ENCODE results near the gene PLA2G12A. TPM values are rescaled to one million over a fixed set of nuclear protein-coding genes. Genes with fewer than 3 reads are reported as not detected.
"Not testable (repeated sequence)": the region's sequence is repeated elsewhere in the genome, so short reads cannot be mapped to it uniquely, and the experiment has no call there.

Gene PLA2G12A
- total RNA-seq, 2 experiments from 2014 or later, result 14.4 to 14.6 TPM

GRCh38 chr4:109683621-109684253 lies 46.1 kb downstream of the PLA2G12A start:
- H3K4me3 Mint-ChIP-seq, result no peak overlapping the region
- peak; percentile 20 for ATAC-seq

GRCh38 chr4:109682875-109683274 lies 47.0 kb downstream of the PLA2G12A start:
- ATAC-seq (peak; percentile 57), DNase-seq (no peak)
- H3K9me3 Mint-ChIP-seq (ENCODE audit: low read depth), result no peaks in the 10 kb centered on the region
- H3K27ac Mint-ChIP-seq, result no peak overlapping the region
- H3K36me3 Mint-ChIP-seq, result peaks cover 51% of the 10 kb centered on the region
- H3K4me1 Mint-ChIP-seq, result peaks cover 37% of the 10 kb centered on the region
- H3K4me3 Mint-ChIP-seq, result no peak overlapping the region
- H3K27me3 Mint-ChIP-seq, result no peaks in the 10 kb centered on the region
- CTCF ChIA-PET, result no interaction called here

More at GRCh38 chr4:109683621-109684253, 46.1 kb downstream of the PLA2G12A start:
- Mint-ChIP-seq H3K9me3 (ENCODE audit: low read depth) (no peaks in the 10 kb centered on the region), H3K27me3 (no peaks in the 10 kb centered on the region), H3K27ac (no peak overlapping the region), H3K36me3 (peaks cover 54% of the 10 kb centered on the region), H3K4me1 (peaks cover 37% of the 10 kb centered on the region)
- CTCF ChIA-PET, result no interaction called here
- DNase-seq, result no peak

- H3K4me3 Mint-ChIP-seq; H3K27me3 Mint-ChIP-seq; CTCF ChIA-PET; H3K27ac Mint-ChIP-seq; H3K9me3 Mint-ChIP-seq (ENCODE audit: low read depth); ATAC-seq; DNase-seq: not testable (repeated sequence)
- peaks cover 31% of the 10 kb centered on the region for H3K36me3 Mint-ChIP-seq
- H3K4me1 Mint-ChIP-seq, result peaks cover 24% of the 10 kb centered on the region
Measured at GRCh38 chr4:109678925-109679324, 50.9 kb downstream of the PLA2G12A start.

GRCh38 chr4:109678472-109678871 lies 51.4 kb downstream of the PLA2G12A start:
- DNase-seq; H3K27ac Mint-ChIP-seq; ATAC-seq; H3K4me3 Mint-ChIP-seq; H3K27me3 Mint-ChIP-seq; H3K9me3 Mint-ChIP-seq (ENCODE audit: low read depth); CTCF ChIA-PET: not testable (repeated sequence)
- H3K36me3 Mint-ChIP-seq, result peaks cover 32% of the 10 kb centered on the region
- H3K4me1 Mint-ChIP-seq, result peaks cover 20% of the 10 kb centered on the region

DNA sequence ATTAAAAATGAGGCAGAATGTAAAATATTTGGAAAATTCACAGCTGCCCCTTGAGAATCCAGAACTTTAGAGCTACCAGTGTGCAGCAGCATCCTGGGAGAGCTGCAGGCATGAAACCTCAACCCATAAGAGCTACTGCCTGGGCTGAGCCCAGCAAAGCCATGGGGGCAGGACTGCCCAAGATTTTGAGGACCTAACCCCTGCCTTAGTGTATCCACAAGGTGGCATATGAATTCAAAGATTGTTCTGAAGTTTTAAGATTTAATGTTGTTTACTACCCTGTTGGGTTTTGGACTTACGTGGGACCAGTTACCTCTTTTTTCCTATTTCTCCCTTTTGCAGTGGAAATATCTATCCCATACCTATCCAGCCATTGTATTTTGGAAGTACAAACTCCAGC lies 53.0 kb downstream of the PLA2G12A start:
- peaks cover 32% of the 10 kb centered on the region for H3K36me3 Mint-ChIP-seq

GRCh38 chr4:109675843-109676242 lies 54.0 kb downstream of the PLA2G12A start:
- Mint-ChIP-seq H3K36me3 (peaks cover 38% of the 10 kb centered on the region), H3K4me1 (no peaks in the 10 kb centered on the region), H3K4me3 (no peak overlapping the region), H3K9me3 (ENCODE audit: low read depth) (peaks cover 4% of the 10 kb centered on the region), H3K27me3 (no peaks in the 10 kb centered on the region), H3K27ac (no peak overlapping the region)
- DNase-seq, result no peak
- no peak for ATAC-seq
- CTCF ChIA-PET, result no interaction called here

More for the DNA sequence above, 53.0 kb downstream of the PLA2G12A start:
- ATAC-seq, result no peak
- H3K27me3 Mint-ChIP-seq, result no peaks in the 10 kb centered on the region
- no peaks in the 10 kb centered on the region for H3K9me3 Mint-ChIP-seq (ENCODE audit: low read depth)
- H3K4me1 Mint-ChIP-seq, result peaks cover 4% of the 10 kb centered on the region
- no peak overlapping the region for H3K4me3 Mint-ChIP-seq
- CTCF ChIA-PET, result interaction anchor here (0.9 to 1.0 kb wide), 2 partner anchors 9 to 16 kb away, joined by 3 read pairs; no protein-coding TSS in a partner anchor
- no peak overlapping the region for H3K27ac Mint-ChIP-seq
- no peak for DNase-seq

DNA sequence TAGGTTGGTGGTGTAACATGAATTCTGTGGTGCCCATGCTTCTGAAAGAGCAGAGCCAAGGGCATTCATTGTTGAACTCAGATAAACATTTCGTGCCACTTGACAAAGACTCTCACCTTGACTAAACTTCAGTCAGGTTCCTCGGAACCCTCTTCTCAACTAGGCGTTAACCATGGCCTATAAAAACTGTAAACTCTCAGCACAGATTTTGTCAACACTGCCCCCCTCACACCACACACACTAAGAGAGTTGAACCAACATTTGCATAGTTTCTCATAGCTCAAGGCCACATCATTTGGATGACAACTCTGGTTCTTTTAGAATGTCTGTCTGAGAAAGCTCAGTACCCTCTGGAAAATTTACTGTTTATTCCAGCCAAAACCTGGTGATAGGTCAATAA lies 54.7 kb downstream of the PLA2G12A start:
- CTCF ChIA-PET, result no interaction called here
- no peaks in the 10 kb centered on the region for H3K4me1 Mint-ChIP-seq
- no peak overlapping the region for H3K4me3 Mint-ChIP-seq
- DNase-seq (no peak), ATAC-seq (no peak)
- H3K27me3 Mint-ChIP-seq, result no peaks in the 10 kb centered on the region
- peaks cover 36% of the 10 kb centered on the region for H3K36me3 Mint-ChIP-seq
- H3K27ac Mint-ChIP-seq, result no peak overlapping the region
- H3K9me3 Mint-ChIP-seq (ENCODE audit: low read depth), result peaks cover 4% of the 10 kb centered on the region

- Mint-ChIP-seq H3K27me3 (no peaks in the 10 kb centered on the region), H3K36me3 (peaks cover 38% of the 10 kb centered on the region), H3K4me3 (no peak overlapping the region), H3K27ac (no peak overlapping the region), H3K4me1 (peaks cover 4% of the 10 kb centered on the region), H3K9me3 (ENCODE audit: low read depth) (peaks cover 4% of the 10 kb centered on the region)
- CTCF ChIA-PET, result no interaction called here
- DNase-seq, result no peak
- no peak for ATAC-seq
Measured at GRCh38 chr4:109673303-109673702, 56.6 kb downstream of the PLA2G12A start.

DNA sequence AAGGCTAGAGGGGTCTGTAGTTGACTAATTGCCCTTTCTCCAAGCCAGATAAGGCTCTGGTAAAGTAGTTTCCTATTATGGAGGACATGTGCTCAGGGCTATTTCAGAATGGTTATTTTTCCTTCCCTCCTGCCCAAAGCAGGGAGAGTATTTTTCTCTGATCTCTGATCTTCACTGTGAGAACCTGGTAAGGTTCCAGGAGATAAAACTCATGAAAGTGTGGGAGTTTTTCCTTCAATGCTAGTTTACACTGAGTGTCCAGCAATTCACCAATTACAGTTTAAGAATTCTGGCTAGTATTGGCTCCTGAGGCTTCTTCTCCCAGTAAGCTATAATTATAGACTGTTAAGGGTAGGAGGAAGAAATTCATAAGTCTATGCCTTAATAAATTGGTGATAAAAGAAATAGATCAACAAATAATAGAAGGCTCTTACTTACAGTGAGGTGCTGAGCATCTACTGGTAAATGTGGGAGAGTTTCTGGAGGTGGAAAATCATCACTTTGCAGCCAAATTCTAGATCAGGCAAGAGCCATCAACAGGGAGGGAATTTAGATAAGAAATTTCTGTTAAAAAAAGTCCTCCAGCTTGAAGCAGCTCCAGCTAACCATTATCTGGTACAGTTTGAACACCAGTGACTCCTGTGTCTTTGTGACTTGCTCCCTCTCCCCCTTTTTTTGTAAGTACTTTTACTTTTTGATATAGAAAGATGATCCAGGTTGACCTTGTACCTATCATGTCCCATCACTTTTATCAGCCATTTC lies 57.5 kb downstream of the PLA2G12A start:
- peaks cover 36% of the 10 kb centered on the region for H3K36me3 Mint-ChIP-seq
- peaks cover 4% of the 10 kb centered on the region for H3K4me1 Mint-ChIP-seq
- peaks cover 4% of the 10 kb centered on the region for H3K9me3 Mint-ChIP-seq (ENCODE audit: low read depth)
- DNase-seq (no peak), ATAC-seq (no peak)
- no peaks in the 10 kb centered on the region for H3K27me3 Mint-ChIP-seq
- no peak overlapping the region for H3K4me3 Mint-ChIP-seq
- CTCF ChIA-PET, result no interaction called here
- H3K27ac Mint-ChIP-seq, result no peak overlapping the region

GRCh38 chr4:109671350-109671749 lies 58.5 kb downstream of the PLA2G12A start:
- Mint-ChIP-seq H3K36me3 (peaks cover 37% of the 10 kb centered on the region), H3K4me1 (peaks cover 4% of the 10 kb centered on the region), H3K27ac (no peak overlapping the region), H3K9me3 (ENCODE audit: low read depth) (peaks cover 4% of the 10 kb centered on the region), H3K27me3 (no peaks in the 10 kb centered on the region), H3K4me3 (no peak overlapping the region)
- CTCF ChIA-PET, result interaction anchor here (1.0 kb wide), 1 partner anchor 238 kb away, joined by 3 read pairs; no protein-coding TSS in a partner anchor
- DNase-seq, result no peak
- no peak for ATAC-seq

GRCh38 chr4:109665783-109666485 lies 63.9 kb downstream of the PLA2G12A start:
- H3K4me3 Mint-ChIP-seq, result no peak overlapping the region
- H3K27ac Mint-ChIP-seq, result no peak overlapping the region
- CTCF ChIA-PET, result no interaction called here
- H3K9me3 Mint-ChIP-seq (ENCODE audit: low read depth), result no peaks in the 10 kb centered on the region
- H3K27me3 Mint-ChIP-seq, result no peaks in the 10 kb centered on the region
- H3K36me3 Mint-ChIP-seq, result peaks cover 23% of the 10 kb centered on the region
- ATAC-seq (no peak), DNase-seq (no peak)
- peaks cover 4% of the 10 kb centered on the region for H3K4me1 Mint-ChIP-seq

- ATAC-seq (no peak), DNase-seq (no peak)
- H3K27ac Mint-ChIP-seq, result no peak overlapping the region
- H3K4me1 Mint-ChIP-seq, result no peaks in the 10 kb centered on the region
- H3K27me3 Mint-ChIP-seq, result no peaks in the 10 kb centered on the region
- H3K4me3 Mint-ChIP-seq, result no peak overlapping the region
- CTCF ChIA-PET, result no interaction called here
- H3K9me3 Mint-ChIP-seq (ENCODE audit: low read depth), result no peaks in the 10 kb centered on the region
- peaks cover 15% of the 10 kb centered on the region for H3K36me3 Mint-ChIP-seq
Measured at GRCh38 chr4:109662771-109663170, 67.1 kb downstream of the PLA2G12A start.

GRCh38 chr4:109662116-109662515 lies 67.8 kb downstream of the PLA2G12A start:
- DNase-seq (no peak), ATAC-seq (no peak)
- Mint-ChIP-seq H3K4me3 (no peak overlapping the region), H3K4me1 (no peaks in the 10 kb centered on the region), H3K27ac (no peak overlapping the region), H3K27me3 (no peaks in the 10 kb centered on the region), H3K9me3 (ENCODE audit: low read depth) (no peaks in the 10 kb centered on the region), H3K36me3 (peaks cover 15% of the 10 kb centered on the region)
- CTCF ChIA-PET, result interaction anchor here (0.8 kb wide), 1 partner anchor 39 kb away, joined by 3 read pairs; no protein-coding TSS in a partner anchor
